HG02571 (cell line): ENCODE data around the gene CELSR3.

ENCODE experiments used
- ATAC-seq: cut with Tn5 transposase; IDR thresholded peaks from one replicate; pipeline ENCODE4 v1.9.1; 2021; ENCODE audit warnings: mild to moderate bottlenecking, moderate library complexity; ENCODE audit not compliant: unreplicated experiment

Gene CELSR3

DNA sequence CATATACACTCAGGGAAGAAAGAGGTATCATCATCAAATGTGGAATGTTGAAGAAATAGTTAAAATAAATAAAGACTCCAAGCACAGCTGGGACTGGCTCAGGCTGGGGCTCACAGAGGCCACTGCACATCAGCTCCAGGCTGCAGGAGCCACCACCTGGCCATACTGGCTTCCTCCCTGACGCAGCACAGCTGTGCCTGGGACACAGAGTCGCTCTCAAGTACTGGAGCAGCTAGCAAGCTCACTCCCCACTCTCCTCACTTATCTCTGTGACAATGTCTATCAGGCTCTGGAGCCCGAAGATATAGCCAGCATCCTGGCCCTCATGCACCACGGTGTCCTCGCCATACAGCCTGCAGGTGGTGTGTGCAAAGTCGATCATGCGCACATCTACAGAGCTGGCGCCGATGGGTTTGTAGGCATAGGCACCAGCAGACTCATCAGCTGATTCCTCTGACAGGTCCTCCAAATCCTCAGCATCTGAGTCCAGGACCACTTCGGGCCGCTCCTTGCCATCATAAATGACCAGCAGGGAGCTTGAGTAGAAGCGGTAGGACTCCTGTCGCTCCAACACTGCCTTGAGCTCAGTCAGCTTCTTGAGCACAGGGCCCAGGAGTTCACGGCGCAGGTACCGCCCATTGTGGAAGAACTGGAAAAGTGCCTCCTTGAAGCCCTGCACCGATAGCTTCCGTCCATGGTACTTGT lies 25.5 kb upstream of the CELSR3 start:
- no peak for ATAC-seq

DNA sequence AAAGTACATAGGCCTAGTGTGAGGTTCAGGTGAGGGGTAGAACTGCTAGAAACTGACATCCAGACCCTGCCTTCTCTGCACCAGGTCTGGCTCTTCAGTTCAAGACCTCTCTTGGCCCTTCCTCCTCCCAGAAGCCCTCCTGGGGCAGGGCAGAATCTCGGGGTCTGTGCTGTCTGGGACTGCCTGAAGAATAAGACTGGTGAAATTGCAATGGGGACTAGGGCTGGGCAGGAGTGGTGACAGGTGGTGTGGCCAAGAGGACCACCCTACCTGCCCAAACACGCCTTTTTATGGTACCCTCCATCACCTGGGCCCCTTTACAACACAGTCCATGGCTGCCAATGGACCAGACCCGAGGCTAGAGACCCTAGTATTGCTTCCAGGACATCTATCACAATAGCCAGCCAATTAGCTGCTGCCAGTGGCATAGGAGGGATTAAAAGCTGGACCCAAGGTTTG lies 24.6 kb upstream of the CELSR3 start:
- no peak for ATAC-seq

DNA sequence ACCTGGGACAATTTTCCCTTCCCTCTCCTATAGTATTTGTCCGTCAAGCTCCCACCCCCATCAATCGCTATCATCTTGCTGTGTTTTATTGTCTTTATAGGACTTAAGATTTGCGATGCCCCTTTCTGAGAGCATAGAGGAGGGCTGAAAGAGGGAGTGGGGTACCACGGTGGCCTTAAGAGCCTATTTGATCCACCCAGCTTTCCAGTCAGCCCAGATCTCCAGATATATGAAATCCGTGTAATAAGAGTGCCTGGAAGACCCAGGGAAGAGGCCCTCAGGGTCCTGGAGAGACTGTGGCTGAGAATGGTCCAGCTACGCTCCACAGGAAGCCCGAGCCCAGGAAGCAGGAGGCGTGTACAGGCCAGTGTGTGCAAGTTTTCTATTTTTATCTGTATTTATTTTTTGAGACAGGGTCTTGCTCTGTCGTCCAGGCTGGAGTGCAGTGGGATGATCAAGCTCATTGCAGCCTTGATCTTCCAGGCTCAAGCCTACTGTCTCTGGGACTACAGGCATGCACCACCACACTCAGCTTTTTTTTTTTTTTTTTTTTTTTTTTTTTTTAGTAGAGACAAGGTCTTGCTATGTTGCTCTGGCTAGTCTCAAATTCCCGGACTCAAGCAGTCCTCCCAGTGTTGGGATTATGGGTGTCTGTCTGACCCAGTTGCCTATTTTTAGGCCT lies 24.0 kb upstream of the CELSR3 start:
- ATAC-seq = no peak

DNA sequence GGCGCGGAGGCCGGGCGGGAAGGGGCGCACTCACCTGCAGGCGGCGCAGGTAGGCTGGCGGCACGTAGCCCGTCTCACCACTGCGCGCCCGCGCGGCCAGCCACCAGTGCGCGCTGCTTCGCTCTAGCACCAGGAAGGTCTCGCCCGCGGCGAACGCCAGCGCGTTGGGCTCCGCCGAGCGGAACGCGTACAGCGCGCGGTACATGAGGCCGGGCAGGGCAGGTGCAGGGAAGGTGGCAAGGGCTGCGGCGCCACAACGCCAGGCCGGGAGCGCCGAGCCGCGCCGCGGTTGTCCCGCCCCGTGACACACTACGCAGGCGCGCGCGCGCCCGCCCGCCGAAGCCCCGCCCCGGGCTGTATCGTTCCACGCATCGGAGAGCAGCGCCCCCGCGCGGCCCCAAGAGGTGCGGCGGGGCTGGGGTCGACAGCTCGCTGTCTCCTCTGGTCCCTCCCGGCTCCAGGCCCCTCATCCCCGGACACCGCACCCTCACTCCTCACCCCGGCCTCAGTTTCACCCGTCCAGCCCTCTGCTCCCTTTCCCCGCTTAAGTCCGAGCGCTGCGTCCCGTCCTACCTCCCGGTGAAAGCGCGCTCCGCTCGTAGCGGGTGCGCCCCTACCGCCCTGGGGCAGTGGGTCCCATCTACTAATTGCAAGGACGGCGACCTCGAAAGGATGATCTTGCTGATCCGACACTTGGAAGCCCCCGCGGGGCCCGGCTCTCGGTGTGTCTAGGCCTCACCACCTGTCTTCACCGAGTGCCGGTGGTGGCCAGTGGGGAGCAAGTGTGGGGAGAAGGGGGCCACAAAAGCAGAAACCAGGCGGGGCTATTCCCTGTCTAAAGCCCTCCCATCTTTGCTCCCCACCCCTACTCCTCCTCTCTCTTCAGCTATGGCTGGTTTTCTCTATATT lies 23.2 kb upstream of the CELSR3 start, which contains the start of gene NCKIPSD:
NCKIPSD (minus strand) TSS at position 313 of the 909 bp plus-strand sequence; CDS start at position 205, 108 bp downstream.
- peak; percentile 77 for ATAC-seq

DNA sequence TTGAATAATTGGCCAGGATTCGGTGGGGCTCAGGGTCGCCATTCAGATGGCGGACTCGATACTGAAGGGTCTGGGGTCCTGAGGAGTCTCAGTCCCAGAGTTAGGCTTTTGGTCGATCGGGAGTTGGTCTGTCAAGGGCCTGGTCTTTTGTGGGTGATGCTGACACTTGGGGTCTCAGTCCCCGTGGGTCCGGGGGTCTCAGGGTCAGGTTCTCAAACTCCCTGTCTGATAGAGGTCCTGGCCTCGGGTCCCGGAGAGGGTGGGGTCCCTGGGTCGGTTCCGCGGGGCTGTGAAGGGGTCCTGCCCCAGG lies 22.6 kb upstream of the CELSR3 start:
- ATAC-seq = no peak

DNA sequence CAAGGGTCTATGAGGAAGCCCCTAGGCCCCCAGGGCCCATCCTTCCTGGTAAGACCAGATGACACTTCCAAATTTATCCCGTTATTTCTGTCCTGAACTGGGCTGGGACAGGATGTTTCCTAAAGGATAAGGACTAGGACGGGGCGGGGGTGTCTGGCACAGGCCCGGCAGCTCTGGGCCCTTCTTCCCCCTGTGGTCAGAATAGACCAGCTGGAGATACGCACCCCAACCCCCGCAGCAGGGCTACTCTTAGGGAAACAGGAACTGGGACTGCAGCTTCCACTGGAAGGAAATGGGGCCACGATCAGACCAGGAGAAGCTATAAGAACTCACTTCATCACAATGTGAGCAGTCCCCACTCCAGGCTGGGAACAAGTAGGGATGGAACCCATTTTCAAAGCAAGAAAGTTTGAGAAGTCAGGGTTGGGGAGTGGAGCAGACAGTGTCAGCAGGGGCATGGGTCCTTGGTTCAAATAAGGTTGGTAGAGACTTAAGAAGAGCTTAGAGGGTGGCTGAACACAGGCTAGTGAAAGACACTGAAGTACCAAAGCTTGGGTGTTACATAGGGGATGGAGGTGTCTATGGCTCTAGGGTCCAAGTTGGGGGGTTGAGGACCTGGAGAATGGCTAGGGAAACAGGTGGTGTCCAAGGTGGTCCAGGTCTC lies 21.9 kb upstream of the CELSR3 start:
- ATAC-seq = no peak

DNA sequence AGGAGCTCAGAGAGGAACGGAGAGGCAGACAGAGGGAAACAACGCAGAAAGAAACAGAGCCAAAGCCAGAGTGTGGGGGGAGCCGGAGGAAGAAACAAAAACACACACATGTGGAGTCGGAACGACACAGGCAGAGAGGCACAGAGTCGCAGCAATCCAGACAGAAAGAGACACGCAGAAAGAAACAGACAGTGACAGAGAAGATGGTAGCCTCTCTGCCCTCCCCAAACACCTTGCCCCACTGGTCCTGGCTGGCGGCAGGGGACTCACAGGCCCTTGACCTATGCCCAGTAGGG lies 21.3 kb upstream of the CELSR3 start:
- ATAC-seq = no peak

DNA sequence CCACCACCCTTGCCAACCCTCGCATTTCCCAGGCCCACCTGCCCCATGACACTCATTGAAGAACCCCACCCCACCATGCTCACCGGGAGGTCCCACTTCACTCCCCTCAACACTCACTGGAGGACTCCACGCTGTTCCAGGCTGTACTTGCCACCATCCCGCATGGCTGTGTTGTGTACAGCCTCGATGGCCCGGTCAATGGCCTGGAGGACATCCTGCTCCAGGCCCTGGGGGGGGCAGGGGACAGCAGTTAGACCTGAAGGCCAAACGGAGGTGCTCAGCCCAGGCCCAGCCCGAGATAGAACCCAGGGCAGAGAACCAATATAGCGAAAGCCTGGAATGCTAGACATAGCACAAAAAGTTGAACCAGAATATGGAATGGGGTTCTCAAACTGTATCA lies 20.1 kb upstream of the CELSR3 start:
- ATAC-seq = no peak

DNA sequence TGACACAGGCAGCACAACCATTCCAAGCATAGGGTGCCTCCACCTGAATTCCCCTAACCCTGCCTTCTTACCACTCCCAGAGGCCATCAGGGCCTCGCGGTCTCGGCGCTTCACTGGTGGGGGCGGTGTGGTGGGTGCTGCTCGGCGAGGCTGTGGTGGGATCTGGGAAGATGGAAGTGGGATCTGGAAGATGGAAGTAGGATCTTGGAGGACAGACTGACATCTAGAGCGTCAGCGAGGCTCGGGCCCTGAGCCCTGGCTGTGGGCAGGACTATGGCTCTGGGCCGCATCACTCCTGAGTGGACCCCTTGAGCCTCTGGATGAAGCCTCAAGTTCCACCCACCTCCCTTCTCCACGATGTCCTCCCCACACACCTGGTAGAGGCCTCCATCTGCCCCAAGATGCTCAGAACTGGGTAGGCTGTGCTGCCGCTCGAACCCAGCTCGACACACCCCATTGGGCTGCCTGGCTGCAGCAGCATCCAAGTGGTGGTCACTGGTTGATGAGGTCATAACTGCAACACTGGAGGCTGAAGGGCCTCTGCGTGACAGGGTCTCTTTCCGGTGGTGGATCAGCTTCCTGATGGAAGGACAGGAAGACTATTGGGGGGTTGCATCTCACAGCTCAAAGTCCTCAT lies 19.4 kb upstream of the CELSR3 start:
- no peak for ATAC-seq

DNA sequence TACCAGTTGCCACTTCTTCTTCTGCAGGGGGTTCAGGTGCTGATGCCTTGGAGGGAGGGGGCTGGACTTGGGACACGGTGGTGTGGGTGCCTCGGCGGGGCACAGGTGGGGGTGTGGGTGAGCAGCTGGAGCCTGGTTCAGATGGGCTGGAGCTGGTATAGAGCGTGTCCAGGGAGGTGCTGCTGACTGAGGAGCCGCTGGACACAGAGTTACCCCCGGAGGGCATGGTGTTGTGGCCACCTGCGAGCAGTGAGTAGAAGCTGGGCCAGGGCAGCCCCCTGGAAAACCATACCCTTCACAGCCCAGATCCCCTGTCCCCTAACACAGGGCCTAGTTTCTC lies 18.8 kb upstream of the CELSR3 start:
- no peak for ATAC-seq

DNA sequence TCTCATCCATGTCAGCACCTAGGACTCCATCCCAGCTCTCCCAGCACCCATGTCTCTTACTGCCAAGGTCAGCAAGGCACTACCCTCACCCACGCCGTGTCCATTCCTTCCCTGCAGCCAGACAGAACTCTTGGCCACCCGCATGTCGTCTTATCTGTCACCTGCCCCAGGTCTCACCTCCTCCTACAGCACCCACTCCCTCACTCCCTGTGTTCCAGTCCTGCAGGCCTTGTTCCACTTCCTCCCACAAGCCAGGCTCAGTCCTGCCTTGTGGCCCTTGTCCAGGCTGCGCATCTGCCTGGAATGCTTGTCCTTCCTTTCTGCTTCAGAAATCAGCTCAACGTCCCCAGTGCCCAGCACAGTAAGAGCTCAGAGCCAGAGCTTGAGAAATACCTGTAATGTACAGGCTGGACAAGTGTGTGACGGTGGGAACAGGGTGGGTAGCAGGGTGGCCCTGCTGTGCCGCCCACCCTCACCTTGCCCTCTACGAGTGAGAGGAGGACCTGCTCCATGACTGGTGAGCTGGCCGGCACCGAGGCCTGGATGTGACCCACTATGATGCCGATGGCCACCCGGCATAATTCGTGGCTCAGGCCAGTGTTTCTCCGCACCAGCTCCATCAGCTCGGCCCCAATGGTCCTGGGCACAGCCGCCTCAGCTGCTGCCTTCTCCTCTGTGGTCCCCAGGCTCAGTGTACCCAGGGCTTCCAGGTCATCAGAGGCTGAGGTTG lies 18.3 kb upstream of the CELSR3 start:
- ATAC-seq = no peak

DNA sequence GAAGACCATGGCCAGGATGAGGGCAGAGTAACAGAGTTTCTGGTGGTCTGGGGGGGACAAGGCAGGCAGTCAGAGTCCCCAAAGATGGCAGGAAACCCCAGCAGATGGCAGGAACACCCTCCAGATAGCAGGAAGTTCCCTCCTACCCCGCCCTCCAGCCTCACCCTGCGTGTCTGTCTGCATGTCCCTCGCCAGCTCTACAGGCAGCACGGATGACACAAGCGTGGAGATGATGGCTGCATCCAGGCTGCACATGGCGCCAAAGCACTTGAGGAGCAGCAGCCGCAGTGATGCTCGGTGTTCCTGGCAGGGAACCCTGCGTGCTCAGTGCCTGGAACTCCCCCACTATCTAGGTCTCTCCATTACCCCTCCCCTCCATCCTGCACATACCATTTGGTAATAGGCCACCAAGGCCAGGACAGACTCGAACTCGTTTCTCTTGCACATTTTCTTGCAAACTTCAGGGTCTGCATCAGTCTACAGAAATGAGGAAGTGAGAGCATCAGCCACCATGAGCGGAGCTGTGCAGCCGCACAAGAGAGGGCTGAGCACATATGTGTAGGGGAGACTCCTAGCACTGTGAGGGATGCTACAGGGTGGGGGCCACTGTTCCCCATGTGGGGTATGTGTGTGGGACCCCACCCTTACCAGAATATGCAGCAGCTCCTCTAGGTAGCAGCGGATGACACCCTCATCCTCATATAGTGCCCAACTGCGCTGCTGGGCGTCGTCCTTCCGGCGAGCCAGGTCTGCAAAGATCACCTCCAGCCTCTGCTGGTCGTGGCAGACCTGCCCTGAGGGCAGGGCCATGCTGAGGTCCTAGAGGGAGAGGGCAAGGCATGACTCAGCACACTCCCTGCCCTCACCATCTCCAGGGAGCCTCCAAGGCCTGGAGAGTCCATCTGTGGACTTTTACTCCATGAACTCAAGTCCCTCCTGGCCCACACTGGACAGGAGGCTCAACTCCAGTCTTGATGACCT lies 17.0 kb upstream of the CELSR3 start:
- no peak for ATAC-seq

DNA sequence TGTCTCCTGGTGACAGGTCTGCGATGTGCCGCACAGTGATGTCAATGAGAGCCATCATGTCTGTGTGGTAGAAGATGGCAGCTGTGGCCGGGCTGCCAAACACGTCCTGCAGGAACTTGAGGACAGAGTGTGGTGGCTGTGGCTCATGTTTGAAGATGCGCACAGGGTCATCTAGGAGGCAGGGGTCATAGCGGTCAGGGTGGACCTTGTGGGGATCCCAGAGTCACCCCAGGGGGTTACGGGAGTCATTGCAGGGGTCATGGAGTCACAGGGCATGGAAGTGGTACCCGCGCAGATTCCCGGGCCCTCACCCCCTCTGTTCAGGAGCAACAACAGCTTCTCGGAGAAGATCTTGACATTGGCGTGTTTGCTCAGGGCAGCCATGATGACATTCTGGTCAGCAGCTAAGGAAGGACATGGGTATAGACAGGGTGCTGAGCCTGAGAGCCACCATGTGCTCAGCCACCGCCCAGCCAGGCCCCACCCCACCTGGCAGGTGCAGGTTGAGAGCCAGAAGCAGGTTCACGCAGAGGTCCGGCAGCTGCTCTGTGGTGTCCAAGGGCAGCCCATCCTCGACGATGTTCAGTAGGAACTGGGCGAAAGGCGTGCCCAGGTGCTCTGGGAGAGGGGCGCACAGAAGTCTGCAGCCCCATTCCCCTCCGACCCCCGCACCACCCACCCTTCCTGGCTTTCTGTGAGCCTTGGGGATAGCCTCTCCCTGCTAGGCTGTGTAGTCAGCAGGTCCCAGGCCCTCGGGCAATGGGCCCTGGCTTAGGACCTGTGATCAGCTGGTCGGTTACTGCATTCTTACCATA lies 16.1 kb upstream of the CELSR3 start:
- no peak for ATAC-seq

DNA sequence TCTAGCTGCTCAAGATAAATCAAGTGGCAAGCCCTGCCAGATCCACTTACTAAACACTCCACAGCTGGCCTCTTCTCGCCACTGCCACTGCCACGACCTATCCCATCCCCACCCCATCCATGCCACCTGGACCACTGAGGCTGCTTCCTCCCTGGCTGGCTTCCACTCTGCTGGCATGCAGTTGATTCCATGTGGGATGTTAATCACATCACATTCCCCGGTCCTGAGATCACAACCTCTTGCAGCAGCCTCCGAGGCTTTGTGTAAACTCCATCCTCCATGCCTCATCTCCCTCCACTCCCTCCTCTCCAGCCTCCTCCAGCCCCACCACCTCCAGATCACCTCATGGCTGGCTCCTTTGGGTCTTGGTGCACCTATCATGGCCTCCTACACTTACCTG lies 15.4 kb upstream of the CELSR3 start:
- no peak for ATAC-seq

DNA sequence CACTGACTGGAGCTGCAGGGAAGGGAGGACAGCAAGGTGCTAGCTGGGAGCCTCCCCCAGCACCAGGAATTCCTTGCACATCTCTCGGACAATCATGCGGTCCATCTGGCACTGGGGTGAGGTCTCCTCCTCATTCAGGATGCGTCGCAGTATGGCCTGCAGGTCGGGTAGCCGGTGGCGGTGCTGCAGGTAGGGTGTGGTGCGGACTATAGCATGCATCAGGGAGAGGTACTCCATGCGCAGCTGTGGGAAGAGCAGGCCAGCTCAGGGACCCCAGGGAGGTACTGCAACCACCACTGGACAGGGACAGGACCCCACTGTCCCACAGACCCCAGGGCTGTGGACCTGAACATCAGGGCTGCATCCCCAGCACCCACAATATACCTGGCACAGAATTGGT lies 11.8 kb upstream of the CELSR3 start:
- ATAC-seq = no peak

DNA sequence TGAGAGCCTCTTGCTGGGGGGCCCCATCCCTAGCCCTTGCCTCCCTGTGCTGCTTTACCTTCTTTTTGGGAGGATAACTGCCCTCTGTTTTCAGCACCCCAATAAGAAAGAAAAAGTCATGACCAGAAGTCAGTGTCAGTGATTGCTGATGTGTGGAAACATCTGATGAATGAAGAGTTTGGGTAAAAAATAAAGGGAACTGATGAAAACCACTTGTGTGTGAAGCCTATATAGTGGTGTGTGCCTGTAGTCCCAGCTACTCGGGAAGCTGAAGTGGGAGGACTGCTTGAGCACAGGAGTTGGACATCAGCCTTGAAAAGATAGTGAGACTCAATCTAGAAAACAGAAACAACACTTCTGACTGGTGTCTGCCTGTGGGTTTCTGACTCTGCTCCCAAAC lies 9.8 kb upstream of the CELSR3 start:
- ATAC-seq = no peak

DNA sequence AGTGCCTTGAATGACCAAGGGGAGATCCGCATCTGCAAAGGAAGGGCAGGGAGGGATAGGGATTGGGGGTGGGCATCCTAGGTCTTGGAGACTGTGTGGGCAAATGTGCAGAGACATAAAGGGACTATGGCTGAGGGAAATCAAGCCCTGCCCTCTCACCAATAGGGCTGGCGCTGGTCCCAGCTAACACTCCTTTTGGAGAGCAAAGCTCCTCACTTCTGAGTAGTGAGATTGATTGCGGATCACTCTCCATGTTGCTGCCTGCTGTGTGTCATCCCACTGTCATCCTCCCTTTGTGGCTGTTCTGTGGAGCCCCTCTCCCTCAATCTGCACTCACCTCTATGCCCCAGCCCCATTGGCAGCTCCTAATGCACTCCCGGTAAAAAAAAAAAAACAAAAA lies 2.2 kb upstream of the CELSR3 start:
- ATAC-seq = no peak

DNA sequence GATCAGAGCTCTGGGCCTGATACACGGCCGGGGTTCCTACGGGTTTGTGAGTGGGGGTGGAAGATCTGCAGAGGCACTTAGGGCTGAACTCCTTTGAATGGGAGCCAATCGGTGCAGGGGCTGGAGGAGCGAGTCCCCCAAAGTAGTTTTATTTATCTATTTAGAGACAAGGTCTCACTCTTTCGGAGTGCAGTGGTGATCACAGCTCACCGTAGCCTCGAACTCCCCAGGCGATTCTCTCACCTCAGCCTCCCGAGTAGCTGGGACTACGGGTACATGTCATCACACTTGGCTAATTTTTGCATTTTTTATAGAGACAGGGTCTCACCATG lies 1.6 kb upstream of the CELSR3 start:
- no peak for ATAC-seq
